GM23338 (cell line): ENCODE data around the gene FUCA1. TPM values are rescaled to one million over a fixed set of nuclear protein-coding genes. Genes with fewer than 3 reads are reported as not detected.

Experiments
- EZH2 ChIP-seq: fragments of 200-600 bp; sonication (generic); IDR thresholded peaks from one replicate; pipeline ENCODE4 v1.8.0; 2017; ENCODE audit warnings: antibody characterized with exemption, mild to moderate bottlenecking, low read depth; ENCODE audit not compliant: unreplicated experiment
- JUNB ChIP-seq: IDR thresholded peaks from one replicate; pipeline ENCODE4 v1.6.1; 2016; ENCODE audit warnings: antibody characterized with exemption; ENCODE audit not compliant: unreplicated experiment
- NANOG ChIP-seq: IDR thresholded peaks from 2 replicates; pipeline ENCODE4 v1.6.1; 2016; ENCODE audit warnings: antibody characterized with exemption, borderline replicate concordance
- REST ChIP-seq: IDR thresholded peaks from one replicate; pipeline ENCODE4 v1.6.1; 2018; ENCODE audit warnings: antibody characterized with exemption; ENCODE audit not compliant: unreplicated experiment
- ZNF114 ChIP-seq: fragments of 250-450 bp; sonication (Bioruptor Pico); IDR thresholded peaks from 2 replicates; pipeline ENCODE4 v1.5.0; 2020; ENCODE audit warnings: mild to moderate bottlenecking, moderate library complexity
- ZNF462 ChIP-seq: fragments of 250-450 bp; sonication (Bioruptor Pico); IDR thresholded peaks from 2 replicates; pipeline ENCODE4 v1.5.0; 2020; ENCODE audit warnings: mild to moderate bottlenecking, moderate library complexity
- polyA plus RNA-seq: library from polyadenylated mRNA; unstranded; fragments of >200 nt; fragmentation: Nextera tagmentation; extraction: Ambion mirVana; gene quantifications from 2 replicates; pipeline ENCODE4 v1.2.1, GENCODE V29; 2016
- total RNA-seq: library from RNA; depleted of rRNA; stranded (reverse); fragments of >200 nt; shearing (Covaris generic); gene quantifications from 2 replicates; pipeline ENCODE4 v1.2.3, GENCODE V29; 2014

The FUCA1 gene
- total and polyA plus RNA-seq, 2 experiments from 2014 or later = 4.4 to 8.5 TPM

- TF ChIP-seq ZNF462 (CRISPR knock-in tag) (no peak), JUNB (no peak), NANOG (no peak), EZH2 (no peak), ZNF114 (no peak), REST (no peak)
Observed at GRCh38 chr1:23911921-23912320, 43.8 kb upstream of the FUCA1 start (continued).
